Activated naive CD4-positive, alpha-beta T cell treated with anti-CD3 and anti-CD28 coated beads, Interleukin-2, amount 10 ng/mL, durations not matched to agents 7 days and 5 days (primary cell): Measurements from ENCODE around the gene SFSWAP.
"Not testable (repeated sequence)": the region's sequence is repeated elsewhere in the genome, so short reads cannot be mapped to it uniquely, and the experiment has no call there.

Source experiments
- CTCF ChIA-PET: fragments of 350-600 bp; sonication (Branson Sonifier 250); formaldehyde crosslinking; loops from one replicate; lab custom pipeline; 2021; ENCODE audit warnings: antibody characterized with exemption; lab: Charles Lee
- DNase-seq: peaks from one replicate; pipeline ENCODE4 v3.0.0-alpha.2; 2020
- H3K27ac Mint-ChIP-seq: one replicate; pipeline ENCODE4 v1.8.0; 2021; ENCODE audit warnings: mild to moderate bottlenecking, moderate library complexity, mixed read lengths
- H3K27me3 Mint-ChIP-seq: one replicate; pipeline ENCODE4 v1.8.0; 2021; ENCODE audit warnings: mild to moderate bottlenecking, mixed read lengths
- H3K36me3 Mint-ChIP-seq: one replicate; pipeline ENCODE4 v1.8.0; 2021; ENCODE audit warnings: mixed read lengths
- H3K4me1 Mint-ChIP-seq: one replicate; pipeline ENCODE4 v1.8.0; 2021; ENCODE audit warnings: mixed read lengths
- H3K4me3 Mint-ChIP-seq: one replicate; pipeline ENCODE4 v1.8.0; 2021; ENCODE audit warnings: mild to moderate bottlenecking, moderate library complexity, mixed read lengths
- H3K9me3 Mint-ChIP-seq: one replicate; pipeline ENCODE4 v1.8.0; 2021; ENCODE audit warnings: mixed read lengths

SFSWAP gene

GRCh38 chr12:131761638-131762037, 50.7 kb downstream of the SFSWAP start:
- Mint-ChIP-seq H3K4me1 (no peaks in the 10 kb centered on the region), H3K4me3 (no peak overlapping the region), H3K36me3 (peaks cover 61% of the 10 kb centered on the region), H3K27me3 (no peaks in the 10 kb centered on the region), H3K27ac (no peak overlapping the region), H3K9me3 (no peaks in the 10 kb centered on the region)
- CTCF ChIA-PET = no interaction called here
- DNase-seq = no peak

GRCh38 chr12:131764738-131765137, 53.8 kb downstream of the SFSWAP start:
- Mint-ChIP-seq H3K9me3 (no peaks in the 10 kb centered on the region), H3K4me1 (no peaks in the 10 kb centered on the region), H3K27ac (no peak overlapping the region), H3K36me3 (peaks cover 58% of the 10 kb centered on the region), H3K27me3 (no peaks in the 10 kb centered on the region), H3K4me3 (no peak overlapping the region)
- DNase-seq = no peak
- CTCF ChIA-PET = interaction anchor here (0.9 to 1.8 kb wide), 3 partner anchors 10 to 66 kb away, joined by 3 to 7 read pairs (median 3); no protein-coding TSS in a partner anchor

GRCh38 chr12:131765961-131766360, 55.1 kb downstream of the SFSWAP start:
- no peaks in the 10 kb centered on the region for H3K4me1 Mint-ChIP-seq
- no peaks in the 10 kb centered on the region for H3K9me3 Mint-ChIP-seq
- H3K27ac Mint-ChIP-seq = no peak overlapping the region
- peaks cover 58% of the 10 kb centered on the region for H3K36me3 Mint-ChIP-seq
- no peak overlapping the region for H3K4me3 Mint-ChIP-seq
- H3K27me3 Mint-ChIP-seq = no peaks in the 10 kb centered on the region
- CTCF ChIA-PET = interaction anchor here (1.6 kb wide), 2 partner anchors 11 to 19 kb away, joined by 3 to 4 read pairs; no protein-coding TSS in a partner anchor
- no peak for DNase-seq

GRCh38 chr12:131766382-131767107, 55.7 kb downstream of the SFSWAP start:
- no peaks in the 10 kb centered on the region for H3K4me1 Mint-ChIP-seq
- no peak overlapping the region for H3K4me3 Mint-ChIP-seq
- H3K36me3 Mint-ChIP-seq = peaks cover 56% of the 10 kb centered on the region
- no peaks in the 10 kb centered on the region for H3K9me3 Mint-ChIP-seq
- DNase-seq = no peak
- CTCF ChIA-PET = interaction anchor here (1.6 kb wide), 2 partner anchors 11 to 18 kb away, joined by 3 to 4 read pairs; no protein-coding TSS in a partner anchor
- H3K27ac Mint-ChIP-seq = no peak overlapping the region
- no peaks in the 10 kb centered on the region for H3K27me3 Mint-ChIP-seq

- H3K27ac Mint-ChIP-seq = no peak overlapping the region
These were observed 59.2 kb downstream of the SFSWAP start for GRCh38 chr12:131770120-131770519.

GRCh38 chr12:131771965-131772364, 61.1 kb downstream of the SFSWAP start:
- peaks cover 38% of the 10 kb centered on the region for H3K4me1 Mint-ChIP-seq
- no peak for DNase-seq
- no peak overlapping the region for H3K4me3 Mint-ChIP-seq
- no peaks in the 10 kb centered on the region for H3K9me3 Mint-ChIP-seq
- H3K27ac Mint-ChIP-seq = no peak overlapping the region
- CTCF ChIA-PET = no interaction called here
- no peaks in the 10 kb centered on the region for H3K27me3 Mint-ChIP-seq
- H3K36me3 Mint-ChIP-seq = peaks cover 58% of the 10 kb centered on the region

More at GRCh38 chr12:131770120-131770519, 59.2 kb downstream of the SFSWAP start:
- Mint-ChIP-seq H3K4me3 (no peak overlapping the region), H3K9me3 (no peaks in the 10 kb centered on the region), H3K4me1 (peaks cover 26% of the 10 kb centered on the region), H3K36me3 (peaks cover 63% of the 10 kb centered on the region), H3K27me3 (no peaks in the 10 kb centered on the region)
- no peak for DNase-seq
- CTCF ChIA-PET = no interaction called here

- DNase-seq = peak; percentile 62
- Mint-ChIP-seq H3K36me3 (peaks cover 54% of the 10 kb centered on the region), H3K27me3 (no peaks in the 10 kb centered on the region)
These were observed 62.8 kb downstream of the SFSWAP start for GRCh38 chr12:131773582-131774221.

GRCh38 chr12:131774576-131775391, 63.9 kb downstream of the SFSWAP start:
- Mint-ChIP-seq H3K27ac (peak overlapping the region; percentile 55), H3K9me3 (no peaks in the 10 kb centered on the region), H3K36me3 (peaks cover 54% of the 10 kb centered on the region), H3K4me1 (peaks cover 38% of the 10 kb centered on the region), H3K27me3 (no peaks in the 10 kb centered on the region), H3K4me3 (no peak overlapping the region)
- no peak for DNase-seq
- CTCF ChIA-PET = interaction anchor here (0.9 kb wide), 1 partner anchor 19 kb away, joined by 4 read pairs; no protein-coding TSS in a partner anchor

More at GRCh38 chr12:131773582-131774221, 62.8 kb downstream of the SFSWAP start:
- no peak overlapping the region for H3K4me3 Mint-ChIP-seq
- CTCF ChIA-PET = interaction anchor here (0.6 to 1.2 kb wide), 2 partner anchors 41 to 57 kb away, joined by 3 to 4 read pairs; no protein-coding TSS in a partner anchor
- H3K27ac Mint-ChIP-seq = peak overlapping the region; percentile 82
- no peaks in the 10 kb centered on the region for H3K9me3 Mint-ChIP-seq
- peaks cover 38% of the 10 kb centered on the region for H3K4me1 Mint-ChIP-seq

- H3K36me3 Mint-ChIP-seq = peaks cover 59% of the 10 kb centered on the region
- H3K9me3 Mint-ChIP-seq = no peaks in the 10 kb centered on the region
- CTCF ChIA-PET = interaction anchor here (0.6 to 0.9 kb wide), 2 partner anchors 20 to 166 kb away, joined by 3 to 4 read pairs; no protein-coding TSS in a partner anchor
- no peak for DNase-seq
- peaks cover 38% of the 10 kb centered on the region for H3K4me1 Mint-ChIP-seq
- H3K27me3 Mint-ChIP-seq = no peaks in the 10 kb centered on the region
- peak overlapping the region; percentile 55 for H3K27ac Mint-ChIP-seq
- H3K4me3 Mint-ChIP-seq = no peak overlapping the region
These were observed 64.7 kb downstream of the SFSWAP start for GRCh38 chr12:131775392-131776236.

GRCh38 chr12:131776237-131776889, 65.5 kb downstream of the SFSWAP start:
- H3K4me1 Mint-ChIP-seq = peaks cover 38% of the 10 kb centered on the region

GRCh38 chr12:131777269-131777668, 66.4 kb downstream of the SFSWAP start:
- peaks cover 38% of the 10 kb centered on the region for H3K4me1 Mint-ChIP-seq
- H3K9me3 Mint-ChIP-seq, H3K27me3 Mint-ChIP-seq, DNase-seq, H3K4me3 Mint-ChIP-seq, H3K27ac Mint-ChIP-seq, CTCF ChIA-PET: not testable (repeated sequence)
- H3K36me3 Mint-ChIP-seq = peaks cover 54% of the 10 kb centered on the region

More at GRCh38 chr12:131776237-131776889, 65.5 kb downstream of the SFSWAP start:
- H3K27me3 Mint-ChIP-seq = no peaks in the 10 kb centered on the region
- no peak for DNase-seq
- no peaks in the 10 kb centered on the region for H3K9me3 Mint-ChIP-seq
- H3K36me3 Mint-ChIP-seq = peaks cover 54% of the 10 kb centered on the region
- H3K27ac Mint-ChIP-seq = peak overlapping the region; percentile 30
- CTCF ChIA-PET = interaction anchor here (0.6 kb wide), 1 partner anchor 167 kb away, joined by 3 read pairs; no protein-coding TSS in a partner anchor
- no peak overlapping the region for H3K4me3 Mint-ChIP-seq

GRCh38 chr12:131779027-131779426, 68.1 kb downstream of the SFSWAP start:
- DNase-seq = no peak
- Mint-ChIP-seq H3K4me1 (peaks cover 22% of the 10 kb centered on the region), H3K9me3 (no peaks in the 10 kb centered on the region), H3K36me3 (peaks cover 42% of the 10 kb centered on the region), H3K27me3 (no peaks in the 10 kb centered on the region), H3K27ac (no peak overlapping the region), H3K4me3 (no peak overlapping the region)
- CTCF ChIA-PET = interaction anchor here (0.7 kb wide), 1 partner anchor 24 kb away, joined by 3 read pairs; no protein-coding TSS in a partner anchor

GRCh38 chr12:131782061-131782460, 71.2 kb downstream of the SFSWAP start:
- H3K9me3 Mint-ChIP-seq = no peaks in the 10 kb centered on the region
- H3K4me3 Mint-ChIP-seq = no peak overlapping the region

More at GRCh38 chr12:131782061-131782460, 71.2 kb downstream of the SFSWAP start:
- Mint-ChIP-seq H3K27ac (no peak overlapping the region), H3K27me3 (no peaks in the 10 kb centered on the region), H3K36me3 (peaks cover 39% of the 10 kb centered on the region), H3K4me1 (no peaks in the 10 kb centered on the region)
- CTCF ChIA-PET = no interaction called here
- no peak for DNase-seq
